ENCODE results near the gene LPIN1.
A peak's percentile ranks its signal among the peaks of the same experiment; 100 is the strongest.
"Not testable (repeated sequence)": the region's sequence is repeated elsewhere in the genome, so short reads cannot be mapped to it uniquely, and the experiment has no call there.

Gene LPIN1

GRCh38 chr2:11743846-11744553 lies 2.4 kb upstream of the LPIN1 start:
- peak; percentile 87 for DNase-seq (ENCODE audit: low spot score)

DNA sequence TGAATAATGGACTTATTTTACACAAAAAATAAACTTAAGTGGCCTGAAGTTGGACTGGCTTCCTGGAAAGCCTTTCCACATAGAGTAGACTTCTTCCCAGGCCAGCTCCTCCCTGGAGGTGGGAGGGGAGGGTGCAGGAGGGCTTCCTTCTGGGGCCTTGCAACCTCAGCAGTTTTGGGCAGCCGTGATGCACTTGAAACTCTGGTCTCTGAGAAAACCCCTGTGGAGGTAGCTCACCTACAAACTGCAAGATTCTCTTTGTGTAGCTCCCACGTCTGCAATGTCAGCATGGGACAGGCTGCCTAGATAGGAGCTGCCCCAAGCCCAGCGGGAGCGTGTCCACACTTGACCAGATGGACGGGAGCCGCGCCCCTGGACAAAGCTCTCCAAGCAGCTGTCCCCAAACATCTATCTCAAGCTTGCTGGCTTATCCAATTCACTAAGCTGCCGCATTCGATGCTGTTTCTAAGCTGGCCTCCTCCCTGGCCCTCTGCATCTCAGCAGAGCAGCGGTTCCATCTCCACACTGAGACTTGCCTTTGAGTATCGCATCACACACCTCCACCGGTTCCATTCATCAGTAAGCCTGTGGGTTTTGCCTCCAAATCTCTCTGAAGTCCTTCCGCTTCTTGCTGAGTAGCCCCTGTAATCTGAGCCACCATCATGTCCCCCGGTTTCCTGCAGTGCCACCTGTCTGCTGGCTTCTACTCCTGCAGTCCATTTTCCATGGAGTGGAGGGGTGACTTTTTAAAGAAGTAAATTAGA lies 1.6 kb upstream of the LPIN1 start:
- DNase-seq (ENCODE audit: low spot score): no peak

DNA sequence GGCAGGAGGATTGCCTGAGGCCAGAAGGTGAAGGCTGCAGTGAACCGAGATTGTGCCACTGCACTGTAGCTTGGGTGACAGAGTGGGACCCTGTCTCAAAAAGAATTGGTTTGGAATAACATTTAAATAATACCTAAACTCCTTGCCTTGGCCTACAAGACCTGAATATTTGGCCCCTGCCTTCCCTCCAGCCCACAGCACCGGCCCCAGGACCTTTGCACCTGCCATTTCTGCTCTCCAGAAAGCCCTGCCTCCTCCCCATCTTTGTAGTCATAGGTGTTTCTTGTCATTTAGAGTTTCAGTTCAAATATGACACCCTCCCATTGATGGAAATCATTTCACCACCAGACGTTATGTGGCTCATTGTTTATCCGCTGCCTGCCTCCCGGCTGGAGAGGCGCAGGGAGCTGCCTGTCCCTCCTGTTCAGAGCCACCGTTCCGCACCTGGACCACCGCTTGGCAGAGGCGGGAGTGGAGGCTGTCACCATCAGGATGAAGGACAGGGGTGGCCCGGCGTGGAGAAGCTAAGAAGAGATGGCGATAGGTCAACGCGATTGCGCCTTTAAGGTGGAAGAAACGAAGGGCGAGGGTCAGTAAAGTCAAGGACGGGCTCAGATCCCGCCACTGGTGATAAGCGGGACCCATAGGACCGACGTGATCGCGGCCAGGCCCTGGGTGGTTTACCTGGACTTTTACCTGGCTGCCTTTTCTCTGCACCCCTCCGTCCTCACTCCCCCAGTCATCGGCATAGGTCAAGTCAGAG lies 638 bp upstream of the LPIN1 start:
- no peak for DNase-seq (ENCODE audit: low spot score)

- peak; percentile 55 for DNase-seq (ENCODE audit: low spot score)
These were observed 501 bp downstream of the LPIN1 start for GRCh38 chr2:11746807-11747459.

DNA sequence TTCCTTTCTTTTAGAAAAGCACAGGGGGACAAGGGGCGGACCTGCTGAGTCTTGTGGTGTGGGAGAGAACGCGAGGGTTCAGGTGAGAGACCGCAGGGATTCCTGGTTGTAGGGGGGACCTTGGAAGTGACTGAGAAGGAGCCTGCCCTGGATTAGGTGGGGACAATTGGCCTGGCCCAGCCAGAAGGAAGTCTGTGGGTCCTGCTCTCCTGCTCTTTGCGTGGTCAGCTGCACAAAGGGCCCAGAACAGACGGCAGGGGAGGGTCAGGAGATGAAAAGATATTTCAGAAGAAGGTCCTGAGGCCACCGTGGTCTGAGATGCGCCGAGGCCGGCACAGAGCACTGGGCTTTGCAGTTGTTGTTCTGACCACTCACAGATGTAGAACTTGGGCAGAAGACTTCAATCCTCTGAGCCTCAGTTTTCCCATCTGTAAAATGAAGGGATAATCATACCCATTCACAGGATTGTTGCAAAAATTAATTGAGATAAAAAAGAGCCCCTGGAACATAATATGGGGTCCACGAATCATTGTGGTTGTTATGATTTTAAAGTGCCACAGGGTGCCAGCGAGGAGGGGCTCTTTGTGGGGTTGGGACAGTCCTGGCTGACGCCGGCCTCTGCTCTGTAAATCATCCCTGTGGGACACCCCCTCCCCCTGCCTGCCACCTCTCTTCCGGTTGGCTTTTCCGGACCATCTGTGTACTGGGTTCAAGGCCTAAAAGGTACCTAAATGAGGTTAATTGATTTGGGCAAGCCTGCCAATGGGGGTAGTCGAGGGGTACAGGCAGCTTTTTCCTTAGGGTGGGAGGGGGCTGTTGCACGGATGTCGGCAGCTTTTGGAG lies 1.8 kb downstream of the LPIN1 start:
- no peak for DNase-seq (ENCODE audit: low spot score)

- DNase-seq (ENCODE audit: low spot score): no peak
These were observed 2.6 kb downstream of the LPIN1 start for GRCh38 chr2:11748861-11749645.

- DNase-seq (ENCODE audit: low spot score): no peak
These were observed 3.4 kb downstream of the LPIN1 start for GRCh38 chr2:11749646-11750349.

GRCh38 chr2:11750422-11750821 lies 4.0 kb downstream of the LPIN1 start:
- no peak for DNase-seq (ENCODE audit: low spot score)

DNA sequence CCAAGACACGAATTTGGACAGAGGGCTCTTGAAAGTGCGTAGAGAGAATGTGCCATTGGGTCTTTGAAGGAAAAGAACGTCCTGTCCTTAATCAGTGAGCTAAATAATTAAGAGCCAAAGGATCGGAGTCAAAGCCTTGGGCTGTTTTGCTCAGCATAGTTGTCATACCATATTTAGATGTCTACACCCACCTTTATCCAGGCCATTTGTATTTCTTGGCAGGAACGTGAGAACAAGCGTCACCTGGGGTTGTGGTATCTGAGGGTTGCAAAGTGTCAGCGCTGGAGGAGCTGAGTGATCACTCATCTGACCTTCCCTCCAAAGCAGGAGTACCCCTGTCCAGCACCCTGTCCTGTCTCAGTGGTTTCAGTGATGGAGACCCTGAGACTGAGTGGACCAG lies 4.5 kb downstream of the LPIN1 start:
- DNase-seq (ENCODE audit: low spot score): no peak

DNA sequence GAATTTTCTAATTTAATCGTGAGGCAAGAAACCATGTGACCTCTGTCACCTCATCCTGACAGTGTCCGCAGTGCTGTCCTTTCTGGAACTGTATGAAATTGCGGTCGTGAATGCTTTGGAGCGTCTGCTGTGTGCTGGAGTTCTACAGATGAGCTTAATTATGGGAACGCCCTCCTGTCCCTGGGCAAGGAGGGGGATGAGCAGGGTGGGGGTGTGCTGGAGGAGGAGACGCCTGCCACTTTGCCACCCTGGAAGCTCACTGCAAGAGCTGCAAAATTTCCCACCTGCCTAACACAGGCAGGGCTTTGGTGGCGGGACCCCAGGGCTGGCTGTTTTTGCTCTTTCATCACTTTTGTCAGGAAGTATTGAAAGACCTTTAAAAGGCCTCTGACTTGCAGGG lies 6.5 kb downstream of the LPIN1 start:
- DNase-seq (ENCODE audit: low spot score): no peak

GRCh38 chr2:11753452-11753885 lies 7.0 kb downstream of the LPIN1 start:
- DNase-seq (ENCODE audit: low spot score): no peak

- no peak for DNase-seq (ENCODE audit: low spot score)
These were observed 7.7 kb downstream of the LPIN1 start for GRCh38 chr2:11753886-11754699.

DNA sequence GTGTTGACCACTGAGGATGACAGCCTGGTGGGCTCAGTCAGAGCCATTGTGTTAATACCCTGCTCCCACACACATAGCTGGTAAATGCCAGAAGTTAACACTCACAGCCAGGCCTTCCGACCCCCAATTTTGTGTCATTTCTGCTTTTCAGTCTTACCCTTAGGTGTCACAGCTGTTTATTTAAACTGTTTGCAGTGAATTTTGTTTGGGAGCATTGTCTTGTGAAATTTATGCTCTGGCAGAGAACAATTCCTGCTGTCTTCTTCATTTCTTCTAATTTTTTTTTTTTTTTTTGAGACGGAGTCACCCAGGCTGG lies 8.2 kb downstream of the LPIN1 start:
- DNase-seq (ENCODE audit: low spot score): no peak

- DNase-seq (ENCODE audit: low spot score): no peak
These were observed 10.7 kb downstream of the LPIN1 start for GRCh38 chr2:11757101-11757500.

DNA sequence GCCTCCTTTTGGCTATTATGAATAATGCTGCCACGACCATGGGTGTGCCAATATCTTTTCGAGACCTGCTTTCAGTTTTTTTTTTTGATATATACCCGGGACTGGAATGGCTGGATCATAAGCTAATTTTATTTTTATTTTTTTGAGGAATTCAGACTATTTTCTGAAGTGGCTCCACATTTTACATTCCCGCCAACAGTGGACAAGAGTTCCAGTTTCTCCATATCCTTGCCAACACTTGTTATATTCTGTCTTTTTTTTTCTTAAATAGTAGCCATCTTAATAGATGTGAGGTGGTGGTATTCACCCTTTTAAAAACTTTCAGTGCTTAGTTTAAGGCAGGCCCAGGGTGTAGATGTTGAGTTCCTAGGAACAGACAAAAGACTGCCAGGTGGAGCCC lies 11.8 kb downstream of the LPIN1 start:
- DNase-seq (ENCODE audit: low spot score): no peak

DNA sequence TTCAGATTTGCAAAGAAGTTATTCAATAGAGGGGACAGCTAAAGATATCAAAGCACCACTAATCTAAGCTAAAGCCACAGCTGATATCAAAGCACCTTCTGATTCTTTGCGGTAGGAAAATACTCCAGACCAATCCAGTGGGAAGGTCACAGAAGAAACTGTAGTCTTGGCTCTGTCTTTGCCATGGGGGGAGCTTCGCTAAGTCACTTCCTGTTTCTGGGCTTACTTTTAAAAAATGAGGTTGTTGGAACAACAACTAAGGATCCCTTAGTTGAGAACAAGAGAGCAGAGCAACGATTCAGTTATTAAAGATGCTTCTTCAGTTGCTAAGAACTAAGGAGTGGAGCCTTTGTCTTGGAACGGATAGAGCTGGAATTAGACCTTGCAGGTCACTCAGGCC lies 12.2 kb downstream of the LPIN1 start:
- no peak for DNase-seq (ENCODE audit: low spot score)

DNA sequence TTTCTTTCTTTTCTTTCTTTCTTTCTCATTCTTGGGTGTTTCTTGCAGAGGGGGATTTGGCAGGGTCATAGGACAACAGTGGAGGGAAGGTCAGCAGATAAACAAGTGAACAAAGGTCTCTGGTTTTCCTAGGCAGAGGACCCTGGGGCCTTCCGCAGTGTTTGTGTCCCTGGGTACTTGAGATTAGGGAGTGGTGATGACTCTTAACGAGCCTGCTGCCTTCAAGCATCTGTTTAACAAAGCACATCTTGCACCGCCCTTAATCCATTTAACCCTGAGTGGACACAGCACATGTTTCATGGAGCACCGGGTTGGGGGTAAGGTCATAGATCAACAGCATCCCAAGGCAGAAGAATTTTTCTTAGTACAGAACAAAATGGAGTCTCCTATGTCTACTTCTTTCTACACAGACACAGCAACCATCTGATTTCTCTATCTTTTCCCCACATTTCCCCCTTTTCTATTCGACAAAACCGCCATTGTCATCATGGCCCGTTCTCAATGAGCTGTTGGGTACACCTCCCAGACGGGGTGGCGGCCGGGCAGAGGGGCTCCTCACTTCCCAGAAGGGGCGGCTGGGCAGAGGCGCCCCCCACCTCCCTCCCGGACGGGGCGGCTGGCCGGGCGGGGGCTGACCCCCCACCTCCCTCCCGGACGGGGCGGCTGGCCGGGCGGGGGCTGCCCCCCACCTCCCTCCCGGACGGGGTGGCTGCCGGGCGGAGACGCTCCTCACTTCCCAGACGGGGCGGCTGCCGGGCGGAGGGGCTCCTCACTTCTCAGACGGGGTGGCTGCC lies 12.9 kb downstream of the LPIN1 start:
- DNase-seq (ENCODE audit: low spot score): not testable (repeated sequence)

- no peak for DNase-seq (ENCODE audit: low spot score)
These were observed 14.8 kb downstream of the LPIN1 start for GRCh38 chr2:11761259-11761658.
